Common myeloid progenitor, CD34-positive (primary cell): Measurements from ENCODE around the gene FDCSP.
"Not testable (repeated sequence)": the region's sequence is repeated elsewhere in the genome, so short reads cannot be mapped to it uniquely, and the experiment has no call there.

ENCODE experiments used
- CTCF ChIA-PET: fragments of 350-600 bp; sonication (Branson Sonifier 250); formaldehyde crosslinking; loops from one replicate; lab custom pipeline; 2021; ENCODE audit warnings: antibody characterized with exemption; lab: Charles Lee
- POLR2A ChIA-PET: fragments of 350-600 bp; sonication (Branson Sonifier 250); formaldehyde crosslinking; loops from one replicate; lab custom pipeline; 2021; ENCODE audit warnings: antibody characterized with exemption; lab: Charles Lee
- DNase-seq, 3 donors: peaks; one replicate each; pipeline versions ENCODE4 v3.0.0 to v3.0.0-alpha.2; 2013
- H3K27ac ChIP-seq, 2 experiments: 1 replicate in 1 of 2; 2 replicates in 1 of 2; pipeline ENCODE4 v1.7.0; 2013; ENCODE audit warnings: inconsistent platforms in 2 of 2, low read length in 2 of 2, mild to moderate bottlenecking in 2 of 2, low read depth in 1 of 2, moderate library complexity in 1 of 2; ENCODE audit not compliant: severe bottlenecking in 2 of 2, insufficient read depth in 1 of 2, poor library complexity in 1 of 2
- H3K27me3 ChIP-seq, 5 experiments: replicated peaks in 2 of 5; 1 replicate in 3 of 5; 2 replicates in 2 of 5; pipeline versions ENCODE4 v1.6.1 to v1.7.0; 2013; ENCODE audit warnings: low read length in 4 of 5, mild to moderate bottlenecking in 2 of 5, moderate library complexity in 2 of 5, inconsistent platforms in 1 of 5; ENCODE audit not compliant: insufficient read depth in 5 of 5, control insufficient read depth in 4 of 5
- H3K36me3 ChIP-seq, 4 experiments: 1 replicate in 2 of 4; 2 replicates in 2 of 4; pipeline versions ENCODE4 v1.6.1 to v1.7.0; 2013; ENCODE audit warnings: low read length in 3 of 4, control low read depth in 1 of 4, mild to moderate bottlenecking in 1 of 4; ENCODE audit not compliant: control insufficient read depth in 4 of 4, insufficient read depth in 4 of 4
- H3K4me1 ChIP-seq, 4 experiments: 1 replicate in 3 of 4; 2 replicates in 1 of 4; pipeline versions ENCODE4 v1.6.1 to v1.7.1; 2013; ENCODE audit warnings: low read length in 3 of 4, mild to moderate bottlenecking in 3 of 4, control low read depth in 1 of 4, inconsistent platforms in 1 of 4, moderate library complexity in 1 of 4; ENCODE audit not compliant: control insufficient read depth in 4 of 4, insufficient read depth in 4 of 4; ENCODE audit errors: control extremely low read depth in 1 of 4
- H3K4me3 ChIP-seq, 7 experiments: 1 replicate in 4 of 7; 2 replicates in 3 of 7; pipeline versions ENCODE4 v1.5.1 to v1.7.0; 2013; ENCODE audit warnings: mild to moderate bottlenecking in 7 of 7, low read length in 6 of 7, moderate library complexity in 6 of 7, inconsistent platforms in 2 of 7, low read depth in 2 of 7, control low read depth in 1 of 7; ENCODE audit not compliant: insufficient read depth in 4 of 7, control insufficient read depth in 1 of 7; ENCODE audit errors: extremely low read depth in 1 of 7
- H3K9me3 ChIP-seq, 5 experiments: 1 replicate in 4 of 5; 2 replicates in 1 of 5; pipeline versions ENCODE4 v1.6.1 to v1.7.1; 2013; ENCODE audit warnings: low read length in 4 of 5, mild to moderate bottlenecking in 2 of 5, inconsistent platforms in 1 of 5, low read depth in 1 of 5, moderate library complexity in 1 of 5; ENCODE audit not compliant: control insufficient read depth in 4 of 5, insufficient read depth in 2 of 5; ENCODE audit errors: control extremely low read depth in 1 of 5
- WGBS: methylation state at CpG from one replicate; pipeline ENCODE4 v1.1.5; 2013; ENCODE audit not compliant: insufficient coverage; 5-methylcytosine and 5-hydroxymethylcytosine counted together

The FDCSP gene

GRCh38 chr4:70221818-70222217, 4.1 kb upstream of the FDCSP start:
- H3K27me3 ChIP-seq, H3K9me3 ChIP-seq, H3K4me1 ChIP-seq, CTCF ChIA-PET, POLR2A ChIA-PET, H3K27ac ChIP-seq, DNase-seq, H3K36me3 ChIP-seq, H3K4me3 ChIP-seq: not testable (repeated sequence)

GRCh38 chr4:70236125-70236524, 10.2 kb downstream of the FDCSP start:
- CTCF ChIA-PET, result interaction anchor here (1.5 kb wide), 1 partner anchor 17 kb away, joined by 4 read pairs; no protein-coding TSS in a partner anchor
- Histone ChIP-seq H3K27ac (no peak overlapping the region), H3K27me3 (no peaks in the 10 kb centered on the region), H3K9me3 (no peaks in the 10 kb centered on the region), H3K36me3 (no peaks in the 10 kb centered on the region), H3K4me1 (no peaks in the 10 kb centered on the region), H3K4me3 (no peak overlapping the region)
- POLR2A ChIA-PET, result no interaction called here
- DNase-seq, result no peak
- WGBS, result no CpG with 5 or more reads among the region's 1 CpG

- Histone ChIP-seq H3K27ac (no peak overlapping the region), H3K36me3 (no peaks in the 10 kb centered on the region), H3K4me1 (no peaks in the 10 kb centered on the region), H3K9me3 (no peaks in the 10 kb centered on the region), H3K27me3 (no peaks in the 10 kb centered on the region), H3K4me3 (no peak overlapping the region)
- no peak for DNase-seq
- ChIA-PET CTCF (interaction anchor here (0.7 kb wide), 1 partner anchor 10 kb away, joined by 3 read pairs; no protein-coding TSS in a partner anchor), POLR2A (no interaction called here)
- 100% methylated on average over 1 of the region's 3 CpGs for whole genome bisulfite sequencing
Observed at GRCh38 chr4:70239131-70239883, 13.4 kb downstream of the FDCSP start.

GRCh38 chr4:70239884-70240591, 14.1 kb downstream of the FDCSP start:
- Histone ChIP-seq H3K4me3 (no peak overlapping the region), H3K9me3 (no peaks in the 10 kb centered on the region), H3K36me3 (no peaks in the 10 kb centered on the region), H3K27me3 (no peaks in the 10 kb centered on the region), H3K27ac (no peak overlapping the region), H3K4me1 (no peaks in the 10 kb centered on the region)
- POLR2A ChIA-PET, result no interaction called here
- CTCF ChIA-PET, result no interaction called here
- 62% methylated on average over 4 of the region's 5 CpGs for WGBS
- DNase-seq, result no peak

- POLR2A ChIA-PET, H3K9me3 ChIP-seq, H3K36me3 ChIP-seq, H3K4me3 ChIP-seq, DNase-seq, CTCF ChIA-PET, H3K27ac ChIP-seq, H3K27me3 ChIP-seq, H3K4me1 ChIP-seq: not testable (repeated sequence)
- WGBS, result 100% methylated on average over 1 of the region's 3 CpGs
Observed at GRCh38 chr4:70242297-70242696, 16.4 kb downstream of the FDCSP start, which contains the start of gene CSN3. Gene CSN3 (plus strand): TSS chr4:70242597. CDS start chr4:70244820, 2,223 bp downstream.

GRCh38 chr4:70243091-70243490, 17.2 kb downstream of the FDCSP start:
- CTCF ChIA-PET, result no interaction called here
- POLR2A ChIA-PET, result no interaction called here
- Histone ChIP-seq H3K9me3 (no peaks in the 10 kb centered on the region), H3K36me3 (no peaks in the 10 kb centered on the region), H3K4me1 (no peaks in the 10 kb centered on the region), H3K4me3 (no peak overlapping the region), H3K27ac (no peak overlapping the region), H3K27me3 (no peaks in the 10 kb centered on the region)
- DNase-seq, result no peak
- WGBS, result 63% methylated on average over 2 of the region's 4 CpGs

GRCh38 chr4:70251250-70251944, 25.5 kb downstream of the FDCSP start:
- ChIA-PET CTCF (no interaction called here), POLR2A (no interaction called here)
- Histone ChIP-seq H3K27ac (no peak overlapping the region), H3K4me1 (no peaks in the 10 kb centered on the region), H3K27me3 (no peaks in the 10 kb centered on the region), H3K4me3 (no peak overlapping the region), H3K36me3 (no peaks in the 10 kb centered on the region), H3K9me3 (no peaks in the 10 kb centered on the region)
- no peak for DNase-seq
- WGBS, result 86% methylated on average over 2 of the region's 3 CpGs
